ENCODE results near the gene HOXB4. TPM values are rescaled to one million over a fixed set of nuclear protein-coding genes. Genes with fewer than 3 reads are reported as not detected.

The HOXB4 gene
- total RNA-seq, 1 experiment from 2014 or later, result 0.21 TPM

DNA sequence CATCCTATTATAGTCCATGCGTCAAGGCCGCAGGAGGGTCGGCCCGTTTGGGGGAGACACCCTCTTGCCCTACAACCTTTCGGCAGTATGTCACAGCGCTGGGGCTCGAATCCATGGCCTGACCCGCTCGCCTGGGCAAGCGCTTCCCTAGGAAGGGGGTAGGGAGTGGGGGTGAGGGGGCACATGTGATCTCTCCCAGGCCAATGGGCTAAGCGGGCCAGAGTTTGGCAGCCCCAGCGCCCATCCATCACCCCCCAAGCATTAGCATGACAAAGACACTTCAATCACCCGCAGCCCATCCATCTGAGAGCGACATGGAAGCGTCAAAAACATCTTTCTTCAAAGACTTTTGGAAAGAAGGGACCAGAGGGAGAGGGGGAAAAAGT lies 47.3 kb downstream of the HOXB4 start, which contains the start of gene HOXB1:
Gene HOXB1, minus strand, starts transcription at position 125 of the 386 bp plus-strand sequence. Its CDS starts 107 bp downstream, at position 18.
- TF ChIP-seq, protein P1, sequence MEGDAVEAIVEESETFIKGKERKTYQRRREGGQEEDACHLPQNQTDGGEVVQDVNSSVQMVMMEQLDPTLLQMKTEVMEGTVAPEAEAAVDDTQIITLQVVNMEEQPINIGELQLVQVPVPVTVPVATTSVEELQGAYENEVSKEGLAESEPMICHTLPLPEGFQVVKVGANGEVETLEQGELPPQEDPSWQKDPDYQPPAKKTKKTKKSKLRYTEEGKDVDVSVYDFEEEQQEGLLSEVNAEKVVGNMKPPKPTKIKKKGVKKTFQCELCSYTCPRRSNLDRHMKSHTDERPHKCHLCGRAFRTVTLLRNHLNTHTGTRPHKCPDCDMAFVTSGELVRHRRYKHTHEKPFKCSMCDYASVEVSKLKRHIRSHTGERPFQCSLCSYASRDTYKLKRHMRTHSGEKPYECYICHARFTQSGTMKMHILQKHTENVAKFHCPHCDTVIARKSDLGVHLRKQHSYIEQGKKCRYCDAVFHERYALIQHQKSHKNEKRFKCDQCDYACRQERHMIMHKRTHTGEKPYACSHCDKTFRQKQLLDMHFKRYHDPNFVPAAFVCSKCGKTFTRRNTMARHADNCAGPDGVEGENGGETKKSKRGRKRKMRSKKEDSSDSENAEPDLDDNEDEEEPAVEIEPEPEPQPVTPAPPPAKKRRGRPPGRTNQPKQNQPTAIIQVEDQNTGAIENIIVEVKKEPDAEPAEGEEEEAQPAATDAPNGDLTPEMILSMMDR (IDR thresholded peaks at IDR 0.05; ENCODE audit: unreplicated experiment), result no peak
- intact Hi-C loops (cut with micrococcal nuclease), result no loop called here
- Mint-ChIP-seq H3K9me3 (ENCODE audit: unreplicated experiment) (no peaks in the 10 kb centered on the region), H3K36me3 (ENCODE audit: insufficient read depth, unreplicated experiment) (no peaks in the 10 kb centered on the region), H3K4me1 (ENCODE audit: insufficient read depth, unreplicated experiment) (peaks cover 5% of the 10 kb centered on the region), H3K4me3 (ENCODE audit: unreplicated experiment) (no peak within 1 kb of the TSS), H3K27me3 (ENCODE audit: insufficient read depth, unreplicated experiment) (peaks cover 13% of the 10 kb centered on the region), H3K27ac (ENCODE audit: low read depth, unreplicated experiment) (no peak within 1 kb of the TSS)
- DNase-seq (ENCODE audit: unreplicated experiment), result no peak
- ChIA-PET POLR2A (no interaction called here), CTCF (no interaction called here)
- BruUV-seq (replicated peaks), result no TSS peak

DNA sequence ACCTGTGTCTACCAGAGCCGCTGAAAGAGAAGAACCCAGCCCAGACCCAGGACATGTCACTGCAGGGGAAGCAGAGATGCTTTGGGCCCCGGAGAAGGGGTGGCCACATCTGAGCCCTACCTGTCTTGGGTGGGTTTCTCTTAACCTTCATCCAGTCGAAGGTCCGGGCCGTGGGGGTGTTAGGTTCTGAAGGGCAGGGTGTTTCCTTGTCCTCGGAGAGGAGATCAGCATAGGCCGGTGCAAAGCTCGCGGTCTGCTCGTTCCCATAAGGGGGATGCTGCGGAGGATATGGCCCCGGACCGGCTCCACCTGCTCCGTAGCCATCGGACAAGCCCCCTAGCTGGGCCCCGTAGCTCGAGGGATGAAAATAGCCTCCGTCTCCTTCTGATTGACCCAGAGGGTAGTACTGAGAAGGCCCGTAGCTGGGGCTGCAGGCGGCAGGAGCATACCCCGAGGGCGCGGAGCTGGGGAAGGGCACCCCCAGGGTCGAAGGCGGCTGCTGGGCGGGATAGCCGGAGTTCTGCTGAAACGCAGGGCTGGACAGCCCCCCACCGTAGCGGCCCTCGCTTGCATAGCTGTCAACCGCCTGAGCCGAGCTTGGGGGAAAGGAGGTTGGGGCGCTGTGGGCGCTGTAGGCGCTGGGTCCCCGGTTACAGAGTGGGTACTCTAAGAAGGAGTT lies 47.8 kb downstream of the HOXB4 start:
- ChIA-PET POLR2A (no interaction called here), CTCF (no interaction called here)
- TF ChIP-seq, protein P1 (IDR thresholded peaks at IDR 0.05; ENCODE audit: unreplicated experiment), result no peak
- BruUV-seq (replicated peaks), result no TSS peak
- Mint-ChIP-seq H3K27ac (ENCODE audit: low read depth, unreplicated experiment) (no peak overlapping the region), H3K9me3 (ENCODE audit: unreplicated experiment) (no peaks in the 10 kb centered on the region), H3K27me3 (ENCODE audit: insufficient read depth, unreplicated experiment) (peaks cover 14% of the 10 kb centered on the region), H3K4me3 (ENCODE audit: unreplicated experiment) (no peak overlapping the region), H3K36me3 (ENCODE audit: insufficient read depth, unreplicated experiment) (no peaks in the 10 kb centered on the region), H3K4me1 (ENCODE audit: insufficient read depth, unreplicated experiment) (peaks cover 5% of the 10 kb centered on the region)
- intact Hi-C loops (cut with micrococcal nuclease), result no loop called here
- no peak for DNase-seq (ENCODE audit: unreplicated experiment)

DNA sequence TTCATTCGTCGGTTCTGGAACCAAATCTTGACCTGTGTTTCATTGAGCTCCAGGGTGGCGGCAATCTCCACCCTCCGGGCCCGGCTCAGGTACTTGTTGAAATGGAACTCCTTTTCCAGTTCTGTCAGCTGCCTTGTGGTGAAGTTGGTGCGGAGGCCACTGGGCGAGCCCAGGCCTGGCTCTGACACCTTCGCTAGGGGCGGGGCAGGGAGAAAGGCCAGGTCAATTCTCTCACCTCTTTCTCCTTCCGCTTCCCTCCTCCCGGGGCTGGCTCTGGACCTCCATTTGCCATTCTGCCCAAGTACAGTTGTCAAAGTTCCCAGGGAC lies 48.5 kb downstream of the HOXB4 start:
- Mint-ChIP-seq H3K27ac (ENCODE audit: low read depth, unreplicated experiment) (no peak overlapping the region), H3K9me3 (ENCODE audit: unreplicated experiment) (no peaks in the 10 kb centered on the region), H3K4me3 (ENCODE audit: unreplicated experiment) (no peak overlapping the region), H3K27me3 (ENCODE audit: insufficient read depth, unreplicated experiment) (peaks cover 21% of the 10 kb centered on the region), H3K36me3 (ENCODE audit: insufficient read depth, unreplicated experiment) (no peaks in the 10 kb centered on the region), H3K4me1 (ENCODE audit: insufficient read depth, unreplicated experiment) (peaks cover 5% of the 10 kb centered on the region)
- CTCF ChIA-PET, result interaction anchor here (0.5 kb wide), 1 partner anchor 68 kb away, joined by 3 read pairs; no protein-coding TSS in a partner anchor
- DNase-seq (ENCODE audit: unreplicated experiment), result no peak
- TF ChIP-seq, protein P1 (IDR thresholded peaks at IDR 0.05; ENCODE audit: unreplicated experiment), result no peak
- no TSS peak for BruUV-seq (replicated peaks)
- intact Hi-C loops (cut with micrococcal nuclease), result no loop called here
- POLR2A ChIA-PET, result no interaction called here

DNA sequence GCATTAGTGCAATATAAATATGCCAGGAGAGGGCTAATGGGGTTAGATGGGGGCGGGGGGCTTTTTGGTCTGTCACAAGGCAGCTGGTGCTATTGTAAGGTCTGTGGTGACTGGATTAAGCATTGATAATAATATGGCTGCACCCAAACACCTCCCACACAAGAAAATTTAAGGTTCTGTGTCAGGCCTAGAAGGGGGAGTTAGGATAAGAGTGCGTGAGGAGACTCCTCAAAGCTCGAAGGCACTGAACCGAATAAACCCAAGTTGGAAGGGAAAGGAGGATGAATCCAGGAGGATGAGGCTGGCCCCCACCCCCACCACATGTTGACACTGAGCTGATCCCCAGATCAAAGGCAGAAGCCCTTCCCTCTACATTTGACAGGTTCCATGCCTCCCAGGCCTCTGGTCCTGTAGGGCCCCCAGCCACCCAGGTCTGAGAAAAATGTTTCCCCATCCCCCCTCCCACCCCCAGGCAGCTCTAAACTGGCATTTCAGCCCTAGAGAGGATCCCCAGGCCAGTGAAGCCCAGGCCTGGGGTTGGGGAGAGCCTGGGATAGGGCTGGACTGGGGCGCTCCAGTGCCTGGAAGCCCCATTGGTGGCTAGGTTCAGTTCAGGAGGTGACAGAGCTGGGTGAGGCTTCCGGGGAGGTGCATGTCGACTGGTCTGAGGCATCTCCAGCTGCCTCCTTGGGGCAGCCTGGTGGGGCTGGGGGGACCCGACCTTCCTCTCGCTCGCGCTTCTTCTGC lies 49.0 kb downstream of the HOXB4 start:
- no peak overlapping the region for H3K4me3 Mint-ChIP-seq (ENCODE audit: unreplicated experiment)
- POLR2A ChIA-PET, result no interaction called here
- H3K27me3 Mint-ChIP-seq (ENCODE audit: insufficient read depth, unreplicated experiment), result peaks cover 23% of the 10 kb centered on the region
- no TSS peak for BruUV-seq (replicated peaks)
- H3K36me3 Mint-ChIP-seq (ENCODE audit: insufficient read depth, unreplicated experiment), result no peaks in the 10 kb centered on the region
- CTCF ChIA-PET, result interaction anchor here (0.5 kb wide), 1 partner anchor 67 kb away, joined by 3 read pairs; no protein-coding TSS in a partner anchor
- H3K4me1 Mint-ChIP-seq (ENCODE audit: insufficient read depth, unreplicated experiment), result peaks cover 5% of the 10 kb centered on the region
- DNase-seq (ENCODE audit: unreplicated experiment), result no peak
- H3K27ac Mint-ChIP-seq (ENCODE audit: low read depth, unreplicated experiment), result no peak overlapping the region
- TF ChIP-seq, protein P1 (IDR thresholded peaks at IDR 0.05; ENCODE audit: unreplicated experiment), result no peak
- no peaks in the 10 kb centered on the region for H3K9me3 Mint-ChIP-seq (ENCODE audit: unreplicated experiment)
- intact Hi-C loops (cut with micrococcal nuclease), result no loop called here
